OCI-LY7 (cell line): ENCODE measurements around the gene TNC. TPM values are rescaled to one million over a fixed set of nuclear protein-coding genes. Genes with fewer than 3 reads are reported as not detected.

Experiments used
- BruUV-seq: library from RNA; stranded (reverse); fragments of 400-500 nt; replicated peaks from 2 replicates; lab custom pipeline; 2021; lab: Mats Ljungman, UMichigan
- CTCF ChIA-PET: fragments of 300-600 bp; sonication (Branson Sonifier 250); formaldehyde crosslinking; loops from one replicate; lab custom pipeline; 2022; ENCODE audit warnings: antibody characterized with exemption; ENCODE audit not compliant: unreplicated experiment; lab: Charles Lee
- POLR2A ChIA-PET: fragments of 300-600 bp; sonication (Branson Sonifier 250); formaldehyde crosslinking; loops from one replicate; lab custom pipeline; 2022; ENCODE audit warnings: antibody characterized with exemption; lab: Charles Lee
- DNase-seq: peaks from one replicate; pipeline ENCODE4 v3.0.0-alpha.2; 2015; ENCODE audit warnings: low spot score
- H2AFZ ChIP-seq: fragments of 200-600 bp; sonication (generic), shearing (Covaris generic); 2 replicates; pipeline ENCODE4 v1.6.1; 2014; ENCODE audit warnings: mild to moderate bottlenecking, antibody characterized with exemption, low read length, moderate library complexity
- H3K27ac ChIP-seq: fragments of 200-600 bp; sonication (generic); 2 replicates; pipeline ENCODE4 v1.5.1; 2014; ENCODE audit warnings: mixed run types, low read depth, mild to moderate bottlenecking, moderate library complexity, low read length, inconsistent platforms; ENCODE audit not compliant: poor library complexity, severe bottlenecking
- H3K36me3 ChIP-seq: fragments of 200-600 bp; sonication (generic); 2 replicates; pipeline ENCODE4 v1.6.1; 2014; ENCODE audit warnings: mild to moderate bottlenecking, antibody characterized with exemption, low read length, moderate library complexity, mixed read lengths; ENCODE audit not compliant: insufficient read depth
- H3K4me1 ChIP-seq: fragments of 200-600 bp; sonication (generic); 2 replicates; pipeline ENCODE4 v1.5.1; 2014; ENCODE audit warnings: mild to moderate bottlenecking, low read length; ENCODE audit not compliant: insufficient read depth, poor library complexity, severe bottlenecking
- H3K4me2 ChIP-seq: fragments of 200-600 bp; sonication (generic); 2 replicates; pipeline ENCODE4 v1.6.1; 2014; ENCODE audit warnings: mild to moderate bottlenecking, low read length
- H3K4me3 ChIP-seq: fragments of 200-600 bp; sonication (generic); 2 replicates; pipeline ENCODE4 v1.5.1; 2014; ENCODE audit warnings: mild to moderate bottlenecking, low read depth, low read length; ENCODE audit not compliant: poor library complexity, severe bottlenecking
- H3K79me2 ChIP-seq: fragments of 200-600 bp; sonication (generic); 2 replicates; pipeline ENCODE4 v1.6.1; 2016; ENCODE audit warnings: low read depth, mild to moderate bottlenecking, low read length, moderate library complexity, mixed read lengths; ENCODE audit not compliant: insufficient read depth
- H3K9me2 ChIP-seq: fragments of 200-600 bp; sonication (generic); 2 replicates; pipeline ENCODE4 v1.6.1; 2016; ENCODE audit warnings: mild to moderate bottlenecking, low read length, mixed read lengths; ENCODE audit not compliant: insufficient read depth
- H3K9me3 ChIP-seq: fragments of 200-600 bp; sonication (generic); 2 replicates; pipeline ENCODE4 v1.6.1; 2014; ENCODE audit warnings: mild to moderate bottlenecking, mixed run types, low read length, mixed read lengths
- H4K20me1 ChIP-seq: fragments of 200-600 bp; sonication (generic); 2 replicates; pipeline ENCODE4 v1.6.1; 2014; ENCODE audit warnings: mild to moderate bottlenecking, antibody characterized with exemption, low read length, moderate library complexity, mixed read lengths; ENCODE audit not compliant: insufficient read depth
- CTCF ChIP-seq: fragments of 200-600 bp; sonication (generic); conservative IDR thresholded peaks from 2 replicates; pipeline ENCODE4 v1.5.1; 2014; ENCODE audit warnings: mild to moderate bottlenecking, antibody characterized with exemption, low read length, moderate library complexity, mixed read lengths
- EZH2phosphoT487 ChIP-seq: fragments of 200-600 bp; sonication (generic); IDR thresholded peaks from 2 replicates; pipeline ENCODE4 v1.6.1; 2018; ENCODE audit warnings: low read depth, borderline replicate concordance, mild to moderate bottlenecking, mixed run types, antibody characterized with exemption, low read length, moderate library complexity, mixed read lengths
- intact Hi-C: fragments of 100-400 bp; cut with micrococcal nuclease; formaldehyde crosslinking; loops from one replicate; pipeline ENCODE4 v1.10.0; 2022; ENCODE audit not compliant: unreplicated experiment
- total RNA-seq, 2 experiments: library from RNA; depleted of rRNA in 1 of 2; stranded (reverse); fragments of >200 nt in 1 of 2; shearing (Covaris generic) in 1 of 2; gene quantifications; 2 replicates each; pipeline ENCODE4 v1.2.3, GENCODE V29; 2014 to 2022

The TNC gene
- total RNA-seq, 2 experiments from 2014 or later: not detected

GRCh38 chr9:115127191-115127817 is 9.3 kb upstream of the TNC start:
- Histone ChIP-seq H3K4me1 (no peaks in the 10 kb centered on the region), H4K20me1 (no peaks in the 10 kb centered on the region), H3K36me3 (no peaks in the 10 kb centered on the region), H3K79me2 (no peaks in the 10 kb centered on the region), H2AFZ (no peak overlapping the region), H3K9me3 (no peaks in the 10 kb centered on the region), H3K4me3 (no peak overlapping the region), H3K4me2 (no peak overlapping the region), H3K9me2 (no peaks in the 10 kb centered on the region), H3K27ac (no peak overlapping the region)
- no peak for TF ChIP-seq EZH2phosphoT487
- TF ChIP-seq CTCF: no peak
- DNase-seq: no peak
- POLR2A ChIA-PET: no interaction called here
- CTCF ChIA-PET: no interaction called here
- no TSS peak for BruUV-seq
- intact Hi-C loops: no loop called here

- no TSS peak for BruUV-seq
- Histone ChIP-seq H3K4me1 (no peaks in the 10 kb centered on the region), H3K9me3 (no peaks in the 10 kb centered on the region), H3K36me3 (no peaks in the 10 kb centered on the region), H2AFZ (no peak overlapping the region), H3K4me3 (no peak overlapping the region), H3K79me2 (no peaks in the 10 kb centered on the region), H3K27ac (no peak overlapping the region), H3K4me2 (no peak overlapping the region), H3K9me2 (no peaks in the 10 kb centered on the region), H4K20me1 (no peaks in the 10 kb centered on the region)
- CTCF ChIA-PET: no interaction called here
- POLR2A ChIA-PET: interaction anchor here (0.5 to 0.7 kb wide), 2 partner anchors 33 to 1142 kb away, joined by 3 to 4 read pairs; no protein-coding TSS in a partner anchor
- TF ChIP-seq EZH2phosphoT487 (no peak), CTCF (no peak)
- intact Hi-C loops: no loop called here
- DNase-seq: no peak
These were observed 8.4 kb upstream of the TNC start for GRCh38 chr9:115126404-115126803.

GRCh38 chr9:115122937-115123336 is 5.0 kb upstream of the TNC start:
- CTCF ChIA-PET: no interaction called here
- no peaks in the 10 kb centered on the region for H3K9me2 ChIP-seq
- H3K4me2 ChIP-seq: no peak overlapping the region
- TF ChIP-seq CTCF: no peak
- TF ChIP-seq EZH2phosphoT487: no peak
- no peaks in the 10 kb centered on the region for H3K79me2 ChIP-seq
- no peak for DNase-seq
- POLR2A ChIA-PET: interaction anchor here (0.5 to 1.0 kb wide), 2 partner anchors 101 to 184 kb away, joined by 3 read pairs; no protein-coding TSS in a partner anchor
- no TSS peak for BruUV-seq
- intact Hi-C loops: no loop called here
- H2AFZ ChIP-seq: no peak overlapping the region
- H3K4me1 ChIP-seq: no peaks in the 10 kb centered on the region
- H3K36me3 ChIP-seq: no peaks in the 10 kb centered on the region
- H3K4me3 ChIP-seq: no peak overlapping the region
- no peaks in the 10 kb centered on the region for H3K9me3 ChIP-seq
- H3K27ac ChIP-seq: no peak overlapping the region
- no peaks in the 10 kb centered on the region for H4K20me1 ChIP-seq
